PFSK-1 (cell line): ENCODE results near the gene OR52E6.

ENCODE experiments used
- FOXP2 ChIP-seq: optimal IDR thresholded peaks from 2 replicates; pipeline ENCODE3; 2011; ENCODE audit warnings: borderline replicate concordance, control low read depth, inconsistent platforms; ENCODE audit not compliant: insufficient read depth; ENCODE audit errors: extremely low read length, extremely low read depth
- POLR2AphosphoS5 ChIP-seq: IDR thresholded peaks from 2 replicates; pipeline ENCODE4 v1.6.1; 2012; ENCODE audit warnings: low read depth, mild to moderate bottlenecking, control low read depth, low read length, moderate library complexity
- REST ChIP-seq, 2 experiments: IDR thresholded peaks; 2 replicates each; pipeline versions ENCODE4 v1.6.1 to v1.8.0; 2011 to 2012; ENCODE audit warnings: low read depth in 2 of 2, low read length in 2 of 2, control low read depth in 1 of 2, inconsistent platforms in 1 of 2, mild to moderate bottlenecking in 1 of 2, moderate library complexity in 1 of 2; ENCODE audit not compliant: insufficient read depth in 1 of 2
- SIN3A ChIP-seq: IDR thresholded peaks from 2 replicates; pipeline ENCODE4 v1.6.1; 2012; ENCODE audit warnings: mild to moderate bottlenecking, low read length, moderate library complexity, borderline replicate concordance; ENCODE audit not compliant: insufficient read depth
- TAF1 ChIP-seq: IDR thresholded peaks from 2 replicates; pipeline ENCODE4 v1.6.1; 2012; ENCODE audit warnings: low read length, control low read depth, borderline replicate concordance; ENCODE audit not compliant: insufficient read depth

OR52E6 gene

GRCh38 chr11:5818245-5818886 is 23.3 kb downstream of the OR52E6 start:
- TF ChIP-seq SIN3A (no peak), FOXP2 (no peak), TAF1 (no peak), POLR2AphosphoS5 (no peak)

GRCh38 chr11:5815534-5815933 is 26.2 kb downstream of the OR52E6 start:
- no peak for TF ChIP-seq REST (IDR thresholded peaks at IDR 0.05; ENCODE audit: insufficient read depth in 1 of 2, low read depth in 2 of 2, low read length in 2 of 2)
- no peak for TF ChIP-seq TAF1
- TF ChIP-seq POLR2AphosphoS5 = no peak
- TF ChIP-seq FOXP2 = no peak
- TF ChIP-seq SIN3A = no peak

GRCh38 chr11:5809905-5810795 is 31.5 kb downstream of the OR52E6 start:
- TF ChIP-seq TAF1 (no peak), POLR2AphosphoS5 (no peak), REST (IDR thresholded peaks at IDR 0.05; ENCODE audit: insufficient read depth in 1 of 2, low read depth in 2 of 2, low read length in 2 of 2) (no peak), FOXP2 (no peak)

- TF ChIP-seq POLR2AphosphoS5 (no peak), REST (IDR thresholded peaks at IDR 0.05; ENCODE audit: insufficient read depth in 1 of 2, low read depth in 2 of 2, low read length in 2 of 2) (no peak), FOXP2 (no peak), SIN3A (no peak), TAF1 (no peak)
These were observed 32.6 kb downstream of the OR52E6 start for GRCh38 chr11:5809122-5809519.

- TF ChIP-seq TAF1 (no peak), REST (IDR thresholded peaks at IDR 0.05; ENCODE audit: insufficient read depth in 1 of 2, low read depth in 2 of 2, low read length in 2 of 2) (no peak), POLR2AphosphoS5 (no peak), FOXP2 (no peak), SIN3A (no peak)
These were observed 33.1 kb downstream of the OR52E6 start, which contains the start of gene OR52N2 for GRCh38 chr11:5808500-5809121. Gene OR52N2, plus strand, starts transcription at chr11:5808924. Its CDS starts 11,412 bp downstream, at chr11:5820336.
